Naive thymus-derived CD8-positive, alpha-beta T cell (primary cell): ENCODE results near the gene SET. TPM values are rescaled to one million over a fixed set of nuclear protein-coding genes. Genes with fewer than 3 reads are reported as not detected.
A peak's percentile ranks its signal among the peaks of the same experiment; 100 is the strongest.
"Not testable (repeated sequence)": the region's sequence is repeated elsewhere in the genome, so short reads cannot be mapped to it uniquely, and the experiment has no call there.

Experiments used
- ATAC-seq, 2 donors: fragments of 150-1000 bp; cut with Tn5 transposase in 1 of 2; sonication (Bioruptor Pico), chemical (Tn5 transposase) in 1 of 2; 1 replicate in 1 of 2; 2 replicates in 1 of 2; pipeline ENCODE4 v1.10.0; 2021; ENCODE audit warnings: mild to moderate bottlenecking in 2 of 2, moderate library complexity in 2 of 2
- POLR2A ChIA-PET: fragments of 350-600 bp; sonication (Branson Sonifier 250); formaldehyde crosslinking; loops from one replicate; lab custom pipeline; 2021; ENCODE audit warnings: antibody characterized with exemption; lab: Charles Lee
- DNase-seq, 10 donors: peaks; one replicate each; pipeline versions ENCODE4 v3.0.0 to v3.0.0-alpha.2; 2020 to 2022
- H3K27ac Mint-ChIP-seq, 10 donors: one replicate each; pipeline ENCODE4 v1.8.0; 2020 to 2022; ENCODE audit warnings: mild to moderate bottlenecking in 10 of 10, mixed read lengths in 10 of 10, moderate library complexity in 4 of 10, inconsistent platforms in 1 of 10
- H3K27me3 Mint-ChIP-seq, 5 donors: one replicate each; pipeline ENCODE4 v1.8.0; 2021 to 2022; ENCODE audit warnings: mixed read lengths in 5 of 5
- H3K36me3 Mint-ChIP-seq, 3 donors: one replicate each; pipeline ENCODE4 v1.8.0; 2020 to 2022; ENCODE audit warnings: mixed read lengths in 3 of 3, mild to moderate bottlenecking in 2 of 3, inconsistent platforms in 1 of 3
- H3K4me1 Mint-ChIP-seq, 4 donors: one replicate each; pipeline ENCODE4 v1.8.0; 2021 to 2022; ENCODE audit warnings: mixed read lengths in 4 of 4
- H3K4me3 Mint-ChIP-seq, 10 donors: one replicate each; pipeline ENCODE4 v1.8.0; 2020 to 2022; ENCODE audit warnings: mild to moderate bottlenecking in 10 of 10, mixed read lengths in 10 of 10, moderate library complexity in 6 of 10, inconsistent platforms in 1 of 10
- H3K9me3 Mint-ChIP-seq, 9 donors: one replicate each; pipeline ENCODE4 v1.8.0; 2020 to 2022; ENCODE audit warnings: mixed read lengths in 9 of 9, mild to moderate bottlenecking in 3 of 9, inconsistent platforms in 1 of 9, moderate library complexity in 1 of 9
- polyA plus RNA-seq, 3 donors: library from polyadenylated mRNA; unstranded; fragments of 300-500 nt; fragmentation: Illumina TruSeq; gene quantifications; one replicate each; pipeline ENCODE4 v1.2.3, GENCODE V29; 2021
- total RNA-seq, 8 experiments: library from RNA in 2 of 8; stranded (reverse) in 2 of 8; gene quantifications; one replicate each; pipeline ENCODE4 v1.2.3 and lab custom pipeline; 2021 to 2026

SET gene, protein sequence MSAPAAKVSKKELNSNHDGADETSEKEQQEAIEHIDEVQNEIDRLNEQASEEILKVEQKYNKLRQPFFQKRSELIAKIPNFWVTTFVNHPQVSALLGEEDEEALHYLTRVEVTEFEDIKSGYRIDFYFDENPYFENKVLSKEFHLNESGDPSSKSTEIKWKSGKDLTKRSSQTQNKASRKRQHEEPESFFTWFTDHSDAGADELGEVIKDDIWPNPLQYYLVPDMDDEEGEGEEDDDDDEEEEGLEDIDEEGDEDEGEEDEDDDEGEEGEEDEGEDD
- total RNA-seq, result 100 to 1,000 TPM; 314 to 325 TPM
- polyA plus RNA-seq, result 100 to 1,000 TPM; 179 to 229 (median 209) TPM
- 401 to 1,209 (median 538) reads per million in 6 experiments for total RNA-seq (lab: John Stamatoyannopoulos, UW)

DNA sequence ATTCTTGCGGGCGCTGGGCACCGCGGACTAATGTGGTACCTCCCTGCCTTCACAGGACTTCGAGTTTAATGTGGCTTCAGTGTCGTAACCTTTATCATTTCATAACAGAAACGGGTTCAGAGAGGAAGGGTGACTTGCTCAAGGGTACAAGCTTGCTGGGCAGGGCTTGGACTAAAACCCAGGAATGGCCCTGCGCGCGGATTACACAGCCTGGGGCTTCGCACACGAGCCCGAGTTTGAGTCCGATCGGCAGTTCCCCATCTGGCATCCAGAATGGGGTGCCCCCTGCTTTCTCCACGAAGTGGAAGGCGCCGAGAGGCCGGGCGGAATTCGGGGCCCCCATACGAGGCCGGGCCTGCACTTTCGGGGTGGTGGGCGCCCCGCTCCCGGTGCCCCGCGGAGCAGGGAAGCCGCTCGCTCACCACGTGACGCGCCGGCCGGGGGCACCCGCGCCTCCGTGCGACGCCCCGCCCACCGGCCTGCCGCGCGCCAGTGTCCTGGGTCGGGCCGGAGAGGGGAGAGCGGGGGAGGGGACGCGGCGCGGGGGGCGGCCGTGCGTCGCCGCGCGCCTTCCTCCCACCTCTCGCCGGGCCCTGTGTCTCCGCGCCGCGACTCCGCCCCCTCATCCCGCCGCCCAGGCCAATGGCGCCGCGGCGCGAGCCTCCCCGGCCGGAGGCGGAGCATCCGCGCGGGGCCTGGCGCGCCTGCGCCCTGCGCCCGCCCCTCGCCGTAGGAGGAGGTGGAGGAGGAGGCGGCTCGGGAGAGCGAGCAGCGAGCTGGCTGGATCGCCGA lies at the start of gene SET:
Gene SET (plus strand): TSS at position 722 of the 792 bp plus-strand sequence. CDS start 361 bp downstream, outside the sequence.
- no peaks in the 10 kb centered on the region for H3K27me3 Mint-ChIP-seq
- H3K36me3 Mint-ChIP-seq, result peaks cover 0 to 34% (median 11%) of the 10 kb centered on the region in 3 donors
- DNase-seq (peak; percentile 83 to 95 (median 92)), ATAC-seq (peak; percentile 74 to 77)
- no peaks in the 10 kb centered on the region for H3K9me3 Mint-ChIP-seq
- H3K27ac Mint-ChIP-seq, result peak within 1 kb of the TSS; percentile 89 to 100 (median 97)
- peaks cover 37 to 72% (median 66%) of the 10 kb centered on the region in 4 donors for H3K4me1 Mint-ChIP-seq
- POLR2A ChIA-PET, result interaction anchor here (0.6 to 4.5 kb wide), 22 partner anchors 9 to 392 kb away, joined by 3 to 34 read pairs (median 4); partner anchors contain the start of genes DOLPP1, DYNC2I2, ENDOG and KYAT1
- peak within 1 kb of the TSS; percentile 86 to 97 (median 91) for H3K4me3 Mint-ChIP-seq

DNA sequence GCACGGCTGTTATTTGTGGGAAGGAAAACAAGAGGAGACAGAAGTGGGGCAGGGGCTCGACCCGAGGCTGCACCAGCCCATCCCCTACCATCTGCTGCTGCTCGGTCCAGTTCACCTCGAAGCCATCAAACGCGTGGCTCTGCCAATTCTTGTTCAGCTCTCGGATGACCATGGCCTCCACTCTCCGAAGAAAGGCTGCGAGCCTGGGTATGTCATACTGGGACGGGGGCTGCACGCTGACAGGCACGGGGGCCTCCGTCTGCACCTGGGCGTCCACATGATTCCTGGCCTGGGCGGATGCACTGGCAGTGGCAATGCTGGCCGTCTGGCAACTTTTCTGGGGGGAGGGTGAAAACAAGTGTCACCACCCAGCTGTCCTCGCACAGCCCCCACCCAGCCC lies 48.4 kb upstream of the SET start:
- DNase-seq (peak in 1 of 10 donors; percentile 30), ATAC-seq (no peak)
- H3K27me3 Mint-ChIP-seq, result no peaks in the 10 kb centered on the region
- H3K4me1 Mint-ChIP-seq, result no peaks in the 10 kb centered on the region
- H3K9me3 Mint-ChIP-seq, result no peaks in the 10 kb centered on the region
- no peak overlapping the region for H3K27ac Mint-ChIP-seq
- H3K36me3 Mint-ChIP-seq, result no peaks in the 10 kb centered on the region
- POLR2A ChIA-PET, result no interaction called here
- H3K4me3 Mint-ChIP-seq, result no peak overlapping the region

DNA sequence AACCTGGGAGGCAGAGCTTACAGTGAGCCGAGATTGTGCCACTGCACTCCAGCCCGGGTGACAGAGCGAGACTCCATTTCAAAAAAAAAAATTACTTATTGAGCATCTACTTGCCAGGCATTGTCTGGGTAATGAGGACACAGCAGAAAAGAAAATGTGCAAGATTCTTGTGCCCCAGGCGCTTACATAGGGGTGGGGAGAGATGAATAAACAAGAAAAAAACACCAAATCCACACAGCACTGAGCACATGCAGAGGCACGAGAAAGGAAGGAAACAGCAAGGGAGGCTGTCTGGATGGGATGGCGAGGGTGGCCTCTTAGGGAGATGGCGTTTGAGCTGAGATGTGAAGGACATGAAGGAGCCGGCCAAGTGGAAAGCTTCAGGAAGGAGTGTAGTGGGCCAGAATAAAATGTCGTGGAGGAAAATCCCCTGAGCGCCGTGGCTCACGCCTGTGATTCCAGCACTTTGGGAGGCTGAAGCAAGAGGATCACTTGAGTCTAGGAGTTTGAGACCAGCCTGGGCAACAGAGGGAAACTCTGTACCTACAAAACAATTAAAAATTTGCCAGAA lies 46.3 kb upstream of the SET start:
- DNase-seq, result no peak
- no peak for ATAC-seq
- Mint-ChIP-seq H3K27me3 (no peaks in the 10 kb centered on the region), H3K36me3 (no peaks in the 10 kb centered on the region), H3K27ac (no peak overlapping the region), H3K9me3 (no peaks in the 10 kb centered on the region), H3K4me1 (no peaks in the 10 kb centered on the region), H3K4me3 (no peak overlapping the region)
- POLR2A ChIA-PET, result interaction anchor here (0.7 kb wide), 1 partner anchor 195 kb away, joined by 3 read pairs; no protein-coding TSS in a partner anchor

DNA sequence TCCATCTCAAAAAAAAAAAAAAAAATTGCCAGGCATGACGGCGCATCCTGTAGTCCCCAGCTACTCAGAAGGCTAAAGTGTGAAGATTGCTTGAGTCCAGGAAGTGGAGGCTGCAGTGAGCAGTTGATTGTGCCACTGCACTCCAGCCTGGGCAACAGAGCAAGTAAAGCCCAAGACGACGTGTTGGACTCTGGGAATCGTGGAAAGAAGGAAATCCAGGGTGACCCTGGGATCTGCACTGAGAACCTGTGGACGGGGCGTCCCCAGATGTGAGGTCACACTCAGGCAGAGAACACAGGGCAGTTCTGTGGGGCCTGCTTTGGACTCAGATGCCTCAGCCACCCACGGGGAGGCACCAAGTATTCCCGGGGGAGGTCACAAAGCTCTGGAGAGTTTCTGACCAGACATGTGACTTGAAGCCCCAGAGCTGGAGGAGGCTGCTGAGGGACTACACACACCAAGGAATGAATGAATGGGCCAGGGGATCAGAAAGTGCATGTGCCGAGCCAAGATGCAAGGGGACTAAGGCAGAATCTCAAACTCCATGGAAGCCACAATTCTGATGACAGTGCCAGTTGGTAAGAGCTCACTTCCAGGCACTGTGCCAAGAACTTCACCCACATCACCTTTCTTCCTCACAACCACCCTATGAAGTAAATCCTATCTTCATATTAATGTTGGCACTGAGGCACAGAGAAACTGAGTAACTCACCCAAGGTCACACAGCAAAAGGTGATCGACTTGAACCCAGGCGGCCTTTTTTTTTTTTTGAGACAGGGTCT lies 45.3 kb upstream of the SET start:
- Mint-ChIP-seq H3K4me3 (no peak overlapping the region), H3K9me3 (no peaks in the 10 kb centered on the region), H3K4me1 (no peaks in the 10 kb centered on the region), H3K36me3 (no peaks in the 10 kb centered on the region), H3K27ac (no peak overlapping the region), H3K27me3 (no peaks in the 10 kb centered on the region)
- ATAC-seq, result no peak
- POLR2A ChIA-PET, result interaction anchor here (0.7 kb wide), 1 partner anchor 91 kb away, joined by 3 read pairs; no protein-coding TSS in a partner anchor
- DNase-seq, result no peak

DNA sequence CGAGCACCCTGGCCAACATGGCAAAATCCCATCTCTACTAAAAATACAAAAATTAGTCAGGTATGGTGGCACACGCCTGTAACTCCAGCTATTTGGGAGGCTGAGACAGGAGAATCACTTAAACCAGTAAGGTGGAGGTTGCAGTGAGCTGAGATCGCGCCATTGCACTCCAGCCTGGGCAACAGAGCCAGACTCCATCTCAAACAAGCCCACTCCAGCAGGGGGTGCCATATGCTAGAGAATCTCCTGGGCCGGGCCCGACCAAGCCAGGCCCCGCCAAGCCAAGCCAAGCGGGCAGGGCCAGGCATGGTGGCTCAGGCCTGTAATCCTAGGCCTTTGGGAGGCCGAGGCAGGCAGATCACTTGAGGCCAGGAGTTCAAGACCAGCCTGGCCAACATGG lies 40.8 kb upstream of the SET start:
- H3K4me1 Mint-ChIP-seq, H3K27me3 Mint-ChIP-seq, H3K4me3 Mint-ChIP-seq, H3K9me3 Mint-ChIP-seq, H3K36me3 Mint-ChIP-seq: not testable (repeated sequence)
- H3K27ac Mint-ChIP-seq, result peak overlapping the region in 2 of 10 donors; percentile 11 to 40
- ATAC-seq (peak; percentile 99 to 100), DNase-seq (peak; percentile 57 to 88 (median 70))
- POLR2A ChIA-PET, result interaction anchor here (0.6 to 1.7 kb wide), 6 partner anchors 9 to 279 kb away, joined by 3 to 5 read pairs (median 4); partner anchors contain the start of genes DYNC2I2 and SET

DNA sequence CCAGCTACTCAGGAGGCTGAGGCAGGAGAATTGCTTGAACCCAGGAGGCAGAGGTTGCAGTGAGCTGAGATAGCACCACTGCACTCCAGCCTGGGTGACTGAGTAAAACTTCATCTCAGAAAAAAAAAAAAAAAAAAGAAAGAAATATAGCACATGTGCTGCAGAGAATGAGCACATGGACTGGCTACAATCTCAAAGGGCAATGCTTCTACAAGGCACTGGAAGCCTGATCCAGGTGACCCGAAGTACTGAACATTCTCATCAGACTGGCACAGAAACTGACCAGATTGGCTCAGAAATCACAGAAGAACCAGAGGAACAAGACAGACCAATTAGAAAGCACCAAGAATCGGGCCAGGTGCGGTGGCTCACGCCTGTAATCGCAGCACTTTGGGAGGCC lies 37.2 kb upstream of the SET start:
- DNase-seq (no peak), ATAC-seq (no peak)
- peaks cover 0 to 7% (median 2%) of the 10 kb centered on the region in 4 donors for H3K4me1 Mint-ChIP-seq
- H3K27me3 Mint-ChIP-seq, result no peaks in the 10 kb centered on the region
- no peaks in the 10 kb centered on the region for H3K9me3 Mint-ChIP-seq
- no peak overlapping the region for H3K4me3 Mint-ChIP-seq
- peak overlapping the region in 1 of 10 donors; percentile 44 for H3K27ac Mint-ChIP-seq
- POLR2A ChIA-PET, result interaction anchor here (0.6 kb wide), 1 partner anchor 281 kb away, joined by 4 read pairs; no protein-coding TSS in a partner anchor
- H3K36me3 Mint-ChIP-seq, result no peaks in the 10 kb centered on the region

DNA sequence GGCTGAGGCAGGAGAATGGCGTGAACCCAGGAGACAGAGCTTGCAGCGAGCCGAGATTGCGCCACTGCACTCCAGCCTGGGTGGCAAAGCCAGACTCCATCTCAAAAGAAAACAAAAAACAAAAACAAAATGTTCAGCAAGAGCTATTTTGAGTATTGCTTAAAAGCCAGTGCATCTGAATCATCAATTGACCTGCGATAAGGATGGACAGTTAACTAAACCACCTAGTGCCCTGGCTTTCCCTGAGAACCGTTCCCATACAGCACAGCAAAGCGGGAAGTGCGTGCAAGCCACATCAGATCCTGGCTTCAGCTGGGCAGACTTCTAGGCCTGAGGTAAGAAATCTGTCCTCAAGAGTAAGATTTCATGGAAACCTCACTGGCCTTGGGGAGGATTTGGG lies 35.1 kb upstream of the SET start:
- no peaks in the 10 kb centered on the region for H3K36me3 Mint-ChIP-seq
- peak overlapping the region in 3 of 10 donors; percentile 18 to 75 (median 51) for H3K27ac Mint-ChIP-seq
- DNase-seq (no peak), ATAC-seq (no peak)
- H3K4me3 Mint-ChIP-seq, result peak overlapping the region in 2 of 10 donors; percentile 59 to 77
- POLR2A ChIA-PET, result interaction anchor here (1.8 kb wide), 1 partner anchor 33 kb away, joined by 6 read pairs; no protein-coding TSS in a partner anchor
- no peaks in the 10 kb centered on the region for H3K9me3 Mint-ChIP-seq
- H3K27me3 Mint-ChIP-seq, result no peaks in the 10 kb centered on the region
- H3K4me1 Mint-ChIP-seq, result peaks cover 0 to 17% (median 3%) of the 10 kb centered on the region in 4 donors

DNA sequence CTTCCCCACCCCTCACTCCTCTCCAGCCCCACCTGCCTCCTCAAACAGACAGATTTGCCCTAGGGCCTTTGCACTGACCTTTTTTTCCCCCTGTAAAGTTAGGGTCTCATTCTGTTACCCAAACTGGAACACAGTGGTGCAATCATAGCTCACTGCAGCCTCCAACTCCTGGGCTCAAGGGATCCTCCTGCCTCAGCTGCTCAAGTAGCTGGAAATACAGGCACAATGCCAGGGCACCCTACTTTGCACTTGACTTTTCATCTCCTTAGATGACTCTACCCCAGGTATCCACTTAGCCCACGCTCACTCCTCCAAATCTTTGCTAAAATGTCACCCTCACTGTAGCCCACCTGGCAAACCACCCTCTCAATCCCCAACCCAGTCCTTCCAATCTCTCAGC lies 34.5 kb upstream of the SET start:
- DNase-seq (no peak), ATAC-seq (no peak)
- peaks cover 0 to 17% (median 3%) of the 10 kb centered on the region in 4 donors for H3K4me1 Mint-ChIP-seq
- H3K4me3 Mint-ChIP-seq, result peak overlapping the region in 9 of 10 donors; percentile 1 to 77 (median 46)
- H3K27ac Mint-ChIP-seq, result peak overlapping the region in 6 of 10 donors; percentile 28 to 75 (median 49)
- H3K36me3 Mint-ChIP-seq, result no peaks in the 10 kb centered on the region
- POLR2A ChIA-PET, result interaction anchor here (1.0 to 1.8 kb wide), 2 partner anchors 32 to 35 kb away, joined by 3 to 6 read pairs; partner anchors contain the start of gene SET
- no peaks in the 10 kb centered on the region for H3K9me3 Mint-ChIP-seq
- no peaks in the 10 kb centered on the region for H3K27me3 Mint-ChIP-seq

DNA sequence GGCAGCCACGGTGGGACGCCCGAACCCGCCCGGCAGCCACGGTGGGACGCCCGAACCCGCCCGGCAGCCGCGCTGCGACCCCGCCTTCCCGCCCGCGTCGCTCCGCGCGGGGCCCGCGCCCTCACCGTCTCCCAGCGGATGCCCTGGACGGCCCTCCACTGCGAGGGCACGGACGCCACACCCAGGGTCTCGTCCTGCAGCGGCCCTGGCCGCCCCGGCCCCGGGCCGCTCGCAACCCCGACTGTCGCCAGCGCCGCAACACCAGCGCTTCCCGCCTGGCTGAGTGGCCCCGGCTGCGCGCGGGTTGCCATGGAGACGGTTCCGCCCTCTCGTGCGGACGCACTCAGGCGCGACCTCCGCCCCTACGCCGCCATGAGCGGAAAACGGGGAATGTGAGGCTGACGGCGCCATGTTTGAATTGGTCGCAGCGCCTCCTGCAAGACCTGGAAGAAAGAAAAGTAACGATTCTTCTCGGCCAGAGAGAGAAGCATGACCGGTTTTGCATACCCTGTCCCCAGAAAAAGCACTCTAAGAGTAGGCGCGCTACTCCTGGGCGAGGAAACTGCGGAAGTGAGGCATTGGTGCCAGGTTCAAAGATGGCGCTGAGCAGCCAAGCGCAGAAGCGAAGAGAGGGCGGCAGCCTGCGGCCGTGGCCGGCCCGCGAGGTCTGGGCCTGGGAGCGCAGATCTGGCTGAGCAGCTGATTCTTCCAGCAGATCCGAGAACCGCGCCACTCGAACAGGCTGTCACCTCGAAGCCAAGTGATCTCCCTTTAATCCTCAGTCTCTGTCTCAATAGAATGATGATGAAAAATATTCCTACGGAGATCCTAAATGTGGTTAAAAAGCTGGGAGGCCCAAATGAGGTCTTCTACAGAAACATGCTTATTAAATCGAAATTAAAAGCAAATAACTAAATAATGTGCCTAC lies 32.3 kb upstream of the SET start, which contains the start of gene DYNC2I2:
Gene DYNC2I2 (minus strand): TSS at position 432 of the 928 bp plus-strand sequence. CDS start 121 bp downstream, at position 311.
- no peaks in the 10 kb centered on the region for H3K36me3 Mint-ChIP-seq
- peaks cover 0 to 17% (median 3%) of the 10 kb centered on the region in 4 donors for H3K4me1 Mint-ChIP-seq
- no peaks in the 10 kb centered on the region for H3K9me3 Mint-ChIP-seq
- peak within 1 kb of the TSS; percentile 90 to 97 (median 94) for H3K4me3 Mint-ChIP-seq
- DNase-seq, result peak; percentile 91 to 98 (median 96)
- POLR2A ChIA-PET, result interaction anchor here (0.7 to 4.9 kb wide), 7 partner anchors 8 to 173 kb away, joined by 3 to 34 read pairs (median 5); partner anchors contain the start of genes PKN3, SET, SPOUT1 and ZDHHC12
- H3K27ac Mint-ChIP-seq, result peak within 1 kb of the TSS; percentile 96 to 100 (median 99)
- no peaks in the 10 kb centered on the region for H3K27me3 Mint-ChIP-seq
- ATAC-seq, result peak; percentile 96 to 98

DNA sequence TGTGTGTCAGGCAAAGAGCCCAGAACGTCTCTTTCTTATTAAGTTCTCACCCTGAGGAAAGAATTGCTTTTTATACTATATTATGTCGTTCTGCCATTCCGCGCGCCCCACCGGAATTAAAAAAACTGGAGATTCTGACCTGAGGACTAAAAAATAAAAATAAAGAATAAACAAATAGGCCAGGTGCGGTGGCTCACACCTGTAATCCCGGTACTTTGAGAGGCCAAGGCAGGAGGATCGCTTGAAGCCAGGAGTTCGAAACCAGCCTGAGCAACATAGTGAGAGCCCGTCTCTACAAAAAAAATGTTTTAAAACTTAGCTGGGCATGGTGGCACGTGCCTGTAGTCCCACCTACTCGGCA lies 31.7 kb upstream of the SET start:
- Mint-ChIP-seq H3K4me3 (peak overlapping the region; percentile 90 to 97 (median 94)), H3K9me3 (no peaks in the 10 kb centered on the region), H3K4me1 (peaks cover 0 to 17% (median 3%) of the 10 kb centered on the region in 4 donors), H3K27ac (peak overlapping the region; percentile 96 to 100 (median 99)), H3K27me3 (no peaks in the 10 kb centered on the region), H3K36me3 (no peaks in the 10 kb centered on the region)
- no peak for DNase-seq
- no peak for ATAC-seq
- POLR2A ChIA-PET, result interaction anchor here (0.9 to 4.9 kb wide), 6 partner anchors 9 to 172 kb away, joined by 3 to 34 read pairs (median 5); partner anchors contain the start of genes SET, SPOUT1 and ZDHHC12
